ENCODE results near the gene ZNF480.

ZNF480 gene

GRCh38 chr19:52366414-52366824 lies 69.5 kb downstream of the ZNF480 start:
- DNase-seq (ENCODE audit: low read depth, low spot score) = no peak
- TF ChIP-seq POLR2AphosphoS5 (IDR thresholded peaks at IDR 0.05; ENCODE audit: borderline replicate concordance, low read depth, low read length) = no peak
- no peak for TF ChIP-seq FOXP2 (optimal IDR thresholded peaks at IDR 0.05; ENCODE audit: control extremely low read depth, extremely low read length, insufficient read depth)
- TF ChIP-seq EZH2 (IDR thresholded peaks at IDR 0.05) = no peak
- no peak overlapping the region for H3K4me3 ChIP-seq
- H3K36me3 ChIP-seq (ENCODE audit: insufficient read depth, low read length) = peaks cover 30% of the 10 kb centered on the region
- no peak overlapping the region for H3K9ac ChIP-seq (ENCODE audit: insufficient read length)
- no peak overlapping the region for H3K27ac ChIP-seq
- H3K9me3 ChIP-seq (ENCODE audit: low read depth, low read length) = peaks cover 17% of the 10 kb centered on the region

DNA sequence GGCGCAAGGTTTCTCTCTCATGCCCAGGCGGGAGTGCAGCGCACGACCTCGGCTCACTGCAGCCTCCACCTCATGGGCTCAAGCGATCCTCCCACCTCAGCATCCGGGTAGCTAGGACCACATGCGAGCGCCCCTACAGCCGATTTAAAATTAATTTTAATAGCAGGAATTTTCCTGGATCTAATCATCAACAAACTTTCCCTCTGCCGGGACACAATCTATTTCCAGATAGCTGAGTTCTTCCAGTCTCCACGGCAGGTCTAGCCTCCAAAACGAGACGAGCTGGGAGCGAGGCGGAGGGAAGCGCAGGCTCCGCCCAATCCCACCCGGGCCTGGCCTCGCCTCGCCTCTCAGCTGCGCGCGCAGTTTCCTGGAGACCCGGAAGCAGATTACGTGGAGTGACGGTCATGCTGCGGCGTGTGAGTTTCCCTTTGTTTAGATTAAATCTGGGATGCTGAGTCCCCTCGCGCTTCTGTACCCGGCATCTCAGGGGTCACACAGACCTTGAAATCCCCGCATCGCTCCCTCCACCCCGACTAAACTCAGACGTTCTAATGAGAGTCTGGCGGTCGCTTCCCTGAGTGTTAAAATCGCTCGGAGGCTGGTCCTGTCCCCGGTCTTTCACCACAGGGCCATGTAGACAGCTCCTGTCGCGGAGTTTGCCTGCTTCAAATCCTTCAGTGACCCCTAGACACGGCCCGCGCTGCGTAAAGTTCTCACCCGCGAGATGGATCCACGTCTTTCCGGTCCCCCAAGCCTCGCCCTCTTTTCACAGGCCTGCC lies 72.8 kb downstream of the ZNF480 start, which contains the start of gene ZNF880:
Gene ZNF880, plus strand, starts transcription at position 365 of the 782 bp plus-strand sequence. Its CDS starts 43 bp downstream, at position 408.
- Histone ChIP-seq H3K36me3 (ENCODE audit: insufficient read depth, low read length) (peaks cover 29% of the 10 kb centered on the region), H3K9me3 (ENCODE audit: low read depth, low read length) (peaks cover 23% of the 10 kb centered on the region), H3K9ac (ENCODE audit: insufficient read length) (peak within 1 kb of the TSS; percentile 83), H3K27ac (peak within 1 kb of the TSS; percentile 88), H3K4me3 (peak within 1 kb of the TSS; percentile 85)
- peak; percentile 16 for DNase-seq (ENCODE audit: low read depth, low spot score)
- no peak for TF ChIP-seq EZH2 (IDR thresholded peaks at IDR 0.05)
- peak; percentile 50; the same call in 1 of the 2 replicates for TF ChIP-seq POLR2AphosphoS5 (IDR thresholded peaks at IDR 0.05; ENCODE audit: borderline replicate concordance, low read depth, low read length)

DNA sequence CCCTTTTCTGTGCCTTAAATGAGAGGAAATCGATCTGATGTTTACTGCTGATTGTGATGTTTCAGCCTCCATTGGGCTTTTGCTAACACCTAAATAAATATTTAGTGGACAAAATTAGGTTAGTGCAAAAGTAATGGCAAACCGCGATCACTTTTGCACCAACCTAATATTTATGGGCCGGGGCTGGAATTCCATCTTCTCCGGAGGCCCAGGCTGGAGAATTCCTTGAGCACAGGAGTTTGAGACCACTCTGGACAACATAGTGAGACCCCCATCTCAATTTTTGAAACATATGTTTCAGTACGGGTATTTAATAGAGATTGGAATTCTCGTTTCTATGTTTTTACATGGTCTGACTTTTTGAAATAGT lies 73.4 kb downstream of the ZNF480 start:
- Histone ChIP-seq H3K4me3 (peak overlapping the region; percentile 85), H3K9me3 (ENCODE audit: low read depth, low read length) (peaks cover 23% of the 10 kb centered on the region), H3K9ac (ENCODE audit: insufficient read length) (peak overlapping the region; percentile 83), H3K27ac (peak overlapping the region; percentile 88), H3K36me3 (ENCODE audit: insufficient read depth, low read length) (peaks cover 28% of the 10 kb centered on the region)
- TF ChIP-seq FOXP2 (optimal IDR thresholded peaks at IDR 0.05; ENCODE audit: control extremely low read depth, extremely low read length, insufficient read depth) (no peak), EZH2 (IDR thresholded peaks at IDR 0.05) (no peak), POLR2AphosphoS5 (IDR thresholded peaks at IDR 0.05; ENCODE audit: borderline replicate concordance, low read depth, low read length) (no peak)
- DNase-seq (ENCODE audit: low read depth, low spot score) = no peak
